Measurements from ENCODE around the gene DNAJC3. TPM values are rescaled to one million over a fixed set of nuclear protein-coding genes. Genes with fewer than 3 reads are reported as not detected.

DNAJC3 gene
- total and polyA plus RNA-seq, 9 of the 15 experiments (the other 6 are each of a cell fraction or from before 2014, with no cell fraction given) = 7.8 to 21.8 (median 10.4) TPM

DNA sequence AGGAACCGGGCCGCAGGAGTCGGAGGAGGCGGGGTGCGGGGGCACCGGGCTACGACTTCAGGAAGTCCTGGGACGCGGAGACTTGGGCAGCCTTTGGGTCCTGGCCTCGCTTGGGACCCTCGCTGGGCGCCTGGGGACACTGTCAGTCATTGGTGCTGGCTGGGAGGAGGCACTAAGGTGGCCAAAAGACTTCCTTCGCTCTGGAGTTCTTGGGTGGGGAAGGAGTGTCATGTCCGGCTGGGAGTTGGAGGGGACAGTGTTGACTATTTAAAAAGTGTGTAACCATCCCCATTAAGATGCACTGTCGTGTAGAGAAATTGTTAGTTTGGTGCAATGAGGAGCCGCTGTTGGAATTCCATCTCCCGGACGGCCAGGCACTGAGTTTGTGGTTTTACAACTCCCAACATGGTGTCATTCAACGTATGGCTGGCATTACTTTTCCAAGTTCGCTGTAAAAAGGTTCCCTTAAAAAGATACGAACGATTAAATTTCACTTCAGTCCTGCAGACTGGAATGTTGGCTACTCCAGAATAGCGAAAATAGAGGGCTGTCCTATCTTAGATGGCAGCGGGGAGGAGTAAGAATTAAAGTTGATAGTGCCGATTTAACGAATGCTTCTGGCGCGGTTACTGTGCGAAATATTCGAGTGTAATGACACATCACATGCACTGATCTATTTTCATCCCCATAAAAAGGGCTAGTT lies 776 bp downstream of the DNAJC3 start (continued):
- TF ChIP-seq, protein P1, sequence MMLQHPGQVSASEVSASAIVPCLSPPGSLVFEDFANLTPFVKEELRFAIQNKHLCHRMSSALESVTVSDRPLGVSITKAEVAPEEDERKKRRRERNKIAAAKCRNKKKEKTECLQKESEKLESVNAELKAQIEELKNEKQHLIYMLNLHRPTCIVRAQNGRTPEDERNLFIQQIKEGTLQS (IDR thresholded peaks at IDR 0.05) = peak; percentile 38; the same call in 1 of the 2 replicates
- TF ChIP-seq, protein P1 (CRISPR knock-in tag; conservative IDR thresholded peaks at IDR 0.05) = no peak
- TF ChIP-seq ZNF263 (CRISPR knock-in tag; IDR thresholded peaks at IDR 0.05; ENCODE audit: borderline replicate concordance) = no peak

DNA sequence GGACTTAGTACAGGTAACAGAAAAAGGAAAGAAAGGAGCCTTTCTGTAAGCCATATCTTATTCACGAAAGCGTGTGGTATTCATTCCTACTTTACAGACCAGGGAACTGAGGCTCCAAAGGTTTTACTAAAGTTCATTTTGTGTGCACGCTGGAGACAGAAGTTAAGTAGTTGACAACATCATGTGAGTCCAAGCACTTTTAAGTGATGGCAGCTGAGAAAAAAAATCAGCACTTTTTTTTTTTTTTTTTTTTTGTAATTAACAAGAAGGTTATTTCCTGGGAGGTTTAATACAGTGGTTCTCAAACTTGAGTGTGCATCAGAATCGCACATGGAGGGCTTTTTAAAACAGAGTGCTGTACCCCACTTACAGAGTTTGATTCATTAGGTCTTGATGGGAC lies 2.0 kb downstream of the DNAJC3 start:
- 9% methylated on average over 4 of the region's 4 CpGs for WGBS (ENCODE audit: insufficient coverage, low coverage, missing lambda C conversion rate)
- Histone ChIP-seq H3K4me3 (peak overlapping the region; percentile 67), H4K20me1 (replicated peaks; ENCODE audit: control insufficient read depth, insufficient read depth, low read length) (no peaks in the 10 kb centered on the region), H2AFZ (ENCODE audit: low read depth, low read length) (no peak overlapping the region), H3K79me2 (ENCODE audit: control insufficient read depth, insufficient read depth, low read length) (peaks cover 85% of the 10 kb centered on the region), H3K4me1 (replicated peaks in 1 of 2; ENCODE audit: control insufficient read depth in 2 of 2, insufficient read depth in 2 of 2, low read length in 2 of 2) (peaks cover 5 to 6% of the 10 kb centered on the region in 2 experiments; a peak in 4 of 5 replicates), H3K27ac (ENCODE audit: extremely low read depth, low read depth, low read length) (peak overlapping the region; percentile 32; the same call in 1 of the 3 replicates), H3K36me3 (ENCODE audit: control insufficient read depth, insufficient read depth, low read length) (0 out of 3 replicates have a peak, but pooled peaks cover 3% of the 10 kb centered on the region), H3K4me2 (ENCODE audit: insufficient read depth, low read length) (peak overlapping the region; percentile 63), H3K9me1 (ENCODE audit: control insufficient read depth, insufficient read depth, low read length) (no peaks in the 10 kb centered on the region), H3K27me3 (ENCODE audit: control insufficient read depth in 2 of 2, insufficient read depth in 2 of 2, low read length in 2 of 2) (no peaks in the 10 kb centered on the region), H3K9me3 (replicated peaks; ENCODE audit: control insufficient read depth, insufficient read depth, low read depth, low read length) (no peaks in the 10 kb centered on the region), H3K9ac (ENCODE audit: insufficient read depth in 1 of 2, low read depth in 2 of 2, low read length in 2 of 2) (peak overlapping the region in 1 of 2 experiments; percentile 77; a peak in 2 of 4 replicates)
- ChIA-PET CTCF (ENCODE audit: low intra/inter-chr PET ratio) (no interaction called here), POLR2A (interaction anchor here (0.6 to 1.0 kb wide), 2 partner anchors 70 to 75 kb away, joined by 3 to 5 read pairs; no protein-coding TSS in a partner anchor)
- DNase-seq (ENCODE audit: extremely low read depth in 1 of 4, low spot score in 3 of 4) = no peak
- no peak for ATAC-seq
- intact Hi-C loops (cut with micrococcal nuclease) (loop anchor here (10.0 kb wide), 1 partner anchor 1756 kb away; the partner anchor contains the start of gene RAP2A), in situ Hi-C loops (cut with MboI) (no loop called here)
- TF ChIP-seq CAMTA2 (CRISPR knock-in tag; conservative IDR thresholded peaks at IDR 0.05) = no peak
- no peak for TF ChIP-seq TFAM (CRISPR knock-in tag; conservative IDR thresholded peaks at IDR 0.05)
- TF ChIP-seq RBM15 (IDR thresholded peaks at IDR 0.05; ENCODE audit: insufficient read depth, low read length) = no peak
- TF ChIP-seq, protein P2, sequence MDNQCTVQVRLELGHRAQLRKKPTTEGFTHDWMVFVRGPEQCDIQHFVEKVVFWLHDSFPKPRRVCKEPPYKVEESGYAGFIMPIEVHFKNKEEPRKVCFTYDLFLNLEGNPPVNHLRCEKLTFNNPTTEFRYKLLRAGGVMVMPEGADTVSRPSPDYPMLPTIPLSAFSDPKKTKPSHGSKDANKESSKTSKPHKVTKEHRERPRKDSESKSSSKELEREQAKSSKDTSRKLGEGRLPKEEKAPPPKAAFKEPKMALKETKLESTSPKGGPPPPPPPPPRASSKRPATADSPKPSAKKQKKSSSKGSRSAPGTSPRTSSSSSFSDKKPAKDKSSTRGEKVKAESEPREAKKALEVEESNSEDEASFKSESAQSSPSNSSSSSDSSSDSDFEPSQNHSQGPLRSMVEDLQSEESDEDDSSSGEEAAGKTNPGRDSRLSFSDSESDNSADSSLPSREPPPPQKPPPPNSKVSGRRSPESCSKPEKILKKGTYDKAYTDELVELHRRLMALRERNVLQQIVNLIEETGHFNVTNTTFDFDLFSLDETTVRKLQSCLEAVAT (IDR thresholded peaks at IDR 0.05) = no peak
- TF ChIP-seq ZFP30 (CRISPR knock-in tag; IDR thresholded peaks at IDR 0.05; ENCODE audit: borderline replicate concordance) = no peak
- no peak for TF ChIP-seq ELF1 (tag; IDR thresholded peaks at IDR 0.05)
- TF ChIP-seq CEBPG (CRISPR knock-in tag; IDR thresholded peaks at IDR 0.05) = no peak
- no peak for TF ChIP-seq CEBPG (tag; conservative IDR thresholded peaks at IDR 0.05 in 1 of 2, IDR thresholded peaks at IDR 0.05 in 1 of 2)
- TF ChIP-seq ETV6 (IDR thresholded peaks at IDR 0.05; ENCODE audit: borderline replicate concordance in 1 of 2, low read depth in 2 of 2, low read length in 1 of 2) = no peak
- TF ChIP-seq ETV6 (CRISPR knock-in tag; IDR thresholded peaks at IDR 0.05; ENCODE audit: borderline replicate concordance) = no peak
- TF ChIP-seq, protein P3, sequence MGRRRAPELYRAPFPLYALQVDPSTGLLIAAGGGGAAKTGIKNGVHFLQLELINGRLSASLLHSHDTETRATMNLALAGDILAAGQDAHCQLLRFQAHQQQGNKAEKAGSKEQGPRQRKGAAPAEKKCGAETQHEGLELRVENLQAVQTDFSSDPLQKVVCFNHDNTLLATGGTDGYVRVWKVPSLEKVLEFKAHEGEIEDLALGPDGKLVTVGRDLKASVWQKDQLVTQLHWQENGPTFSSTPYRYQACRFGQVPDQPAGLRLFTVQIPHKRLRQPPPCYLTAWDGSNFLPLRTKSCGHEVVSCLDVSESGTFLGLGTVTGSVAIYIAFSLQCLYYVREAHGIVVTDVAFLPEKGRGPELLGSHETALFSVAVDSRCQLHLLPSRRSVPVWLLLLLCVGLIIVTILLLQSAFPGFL (CRISPR knock-in tag; IDR thresholded peaks at IDR 0.05) = no peak
- no peak for TF ChIP-seq CBFA2T3 (IDR thresholded peaks at IDR 0.05)
- TF ChIP-seq ZNF212 (CRISPR knock-in tag; IDR thresholded peaks at IDR 0.05) = no peak
- TF ChIP-seq ZFX (CRISPR knock-in tag; IDR thresholded peaks at IDR 0.05) = no peak
- no peak for FAIRE-seq
- no TSS peak for BruUV-seq (replicated peaks)

Measured in K562 (cell line).